IPS-18a (cell line): Measurements from ENCODE around the gene FBXO40.

Experiments
- H3K27ac ChIP-seq: one replicate; pipeline ENCODE4 v1.5.1; 2013; ENCODE audit warnings: low read length
- H3K27me3 ChIP-seq: one replicate; pipeline ENCODE4 v1.6.1; 2013; ENCODE audit warnings: mild to moderate bottlenecking, low read length; ENCODE audit not compliant: control insufficient read depth, insufficient read depth
- H3K36me3 ChIP-seq: one replicate; pipeline ENCODE4 v1.6.1; 2013; ENCODE audit warnings: low read depth, low read length; ENCODE audit not compliant: control insufficient read depth
- H3K4me1 ChIP-seq: one replicate; pipeline ENCODE4 v1.6.1; 2013; ENCODE audit warnings: low read depth, low read length; ENCODE audit not compliant: control insufficient read depth
- H3K4me3 ChIP-seq: one replicate; pipeline ENCODE4 v1.5.1; 2013; ENCODE audit warnings: low read length
- H3K9ac ChIP-seq: one replicate; pipeline ENCODE4 v1.6.1; 2013; ENCODE audit warnings: mild to moderate bottlenecking, low read length, moderate library complexity
- H3K9me3 ChIP-seq: one replicate; pipeline ENCODE4 v1.6.1; 2013; ENCODE audit warnings: low read depth, low read length; ENCODE audit not compliant: control insufficient read depth

Gene FBXO40

DNA sequence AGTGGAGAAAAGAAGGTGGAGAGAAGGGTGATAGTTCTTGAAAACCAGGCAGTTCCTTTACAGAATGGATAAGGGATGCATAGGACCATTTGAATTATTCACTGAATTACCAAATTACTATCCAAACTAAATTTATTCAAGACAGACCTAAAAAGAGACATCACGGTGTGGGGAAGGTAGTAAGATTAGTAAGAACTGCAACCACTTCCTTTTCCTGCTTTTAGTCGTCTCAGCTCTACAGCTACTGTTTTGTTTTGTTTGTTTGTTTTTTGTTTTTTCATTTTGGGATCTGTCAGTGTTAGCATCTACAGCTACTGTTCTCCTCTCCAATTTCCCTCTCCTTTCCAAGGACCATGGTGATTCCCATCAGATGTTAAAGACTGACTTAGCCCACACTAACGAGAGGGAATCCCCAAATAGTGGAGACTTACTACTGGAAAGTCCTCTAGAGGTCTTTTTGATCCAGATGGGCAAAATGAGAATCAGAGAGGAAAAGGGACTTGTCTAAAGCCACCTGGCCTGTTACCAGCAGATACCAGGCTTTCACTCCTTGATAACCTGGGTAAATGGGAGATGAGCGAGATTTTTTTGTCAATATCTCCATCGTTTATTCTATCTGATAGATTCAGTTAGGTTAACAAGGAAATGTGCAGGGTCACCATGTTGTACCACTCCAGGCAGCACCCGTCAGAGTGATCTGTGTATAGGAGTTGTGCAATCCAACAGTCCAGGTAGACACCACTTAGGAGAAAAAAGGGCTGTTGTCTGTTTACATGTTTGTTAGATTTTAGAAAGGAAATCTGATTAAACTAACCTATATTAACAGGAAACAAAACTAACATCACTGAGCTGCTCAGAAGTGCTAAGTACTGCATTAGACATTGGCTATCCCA, 61.6 kb downstream of the FBXO40 start:
- Histone ChIP-seq H3K27ac (no peak overlapping the region), H3K27me3 (no peaks in the 10 kb centered on the region), H3K4me1 (no peaks in the 10 kb centered on the region), H3K9me3 (no peaks in the 10 kb centered on the region), H3K4me3 (no peak overlapping the region), H3K9ac (no peak overlapping the region), H3K36me3 (no peaks in the 10 kb centered on the region)

DNA sequence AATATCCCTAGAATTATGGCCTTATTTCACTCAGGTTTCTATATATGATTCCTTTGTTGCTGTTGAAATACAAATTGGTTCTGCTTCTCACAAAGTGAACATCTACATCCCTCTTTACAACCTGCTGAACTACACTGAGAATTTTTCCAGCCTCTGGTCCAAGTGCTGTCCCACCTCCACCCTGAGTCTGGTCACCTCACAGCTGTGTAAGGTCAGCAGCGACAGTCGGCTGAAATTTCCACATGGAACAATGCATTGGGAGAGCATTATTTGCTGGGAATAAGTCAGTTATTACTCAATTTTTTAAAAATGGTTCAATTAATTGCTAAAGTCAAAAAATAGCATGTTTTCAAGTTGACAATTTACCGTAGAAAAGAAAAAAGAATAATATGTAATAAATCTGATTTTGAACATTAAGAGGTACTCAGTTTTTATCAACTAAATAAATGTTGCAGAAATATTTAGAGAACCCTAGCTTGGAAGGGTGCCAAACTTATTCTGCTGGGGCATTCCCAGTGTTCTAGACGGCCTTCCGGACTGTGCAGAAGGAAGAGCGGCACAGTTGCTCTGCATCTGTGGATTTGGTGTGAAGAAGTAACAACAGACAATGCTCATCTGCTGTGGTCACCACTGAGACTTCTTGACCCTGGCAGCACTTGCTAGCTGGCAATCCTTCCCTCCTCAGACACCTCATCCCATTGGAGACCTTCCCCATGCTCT, 65.7 kb downstream of the FBXO40 start:
- no peaks in the 10 kb centered on the region for H3K9me3 ChIP-seq
- H3K27ac ChIP-seq: no peak overlapping the region
- H3K4me1 ChIP-seq: no peaks in the 10 kb centered on the region
- no peak overlapping the region for H3K4me3 ChIP-seq
- peaks cover 9% of the 10 kb centered on the region for H3K36me3 ChIP-seq
- H3K9ac ChIP-seq: no peak overlapping the region
- H3K27me3 ChIP-seq: no peaks in the 10 kb centered on the region

DNA sequence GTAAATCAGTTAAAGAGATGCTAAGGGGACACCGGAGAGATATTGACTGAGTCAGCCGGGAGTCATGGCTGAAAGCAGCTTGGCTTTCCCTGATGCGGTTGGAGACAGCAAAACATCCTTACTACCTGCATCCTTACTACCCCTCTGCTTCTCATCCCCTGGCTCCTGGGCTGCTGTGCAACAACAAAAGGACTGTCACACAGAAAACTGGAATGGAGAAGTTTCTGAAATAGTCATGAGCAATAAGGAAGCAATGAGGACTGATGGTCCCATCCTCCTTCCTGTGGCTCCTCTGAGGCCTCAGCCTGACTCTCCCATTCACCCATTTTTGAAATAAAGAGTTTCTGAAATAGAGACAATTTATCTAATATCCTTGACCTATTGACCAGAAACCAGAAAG, 66.4 kb downstream of the FBXO40 start:
- H3K27me3 ChIP-seq: no peaks in the 10 kb centered on the region
- peaks cover 16% of the 10 kb centered on the region for H3K36me3 ChIP-seq
- H3K9me3 ChIP-seq: no peaks in the 10 kb centered on the region
- H3K4me1 ChIP-seq: no peaks in the 10 kb centered on the region
- H3K27ac ChIP-seq: no peak overlapping the region
- no peak overlapping the region for H3K4me3 ChIP-seq
- no peak overlapping the region for H3K9ac ChIP-seq

DNA sequence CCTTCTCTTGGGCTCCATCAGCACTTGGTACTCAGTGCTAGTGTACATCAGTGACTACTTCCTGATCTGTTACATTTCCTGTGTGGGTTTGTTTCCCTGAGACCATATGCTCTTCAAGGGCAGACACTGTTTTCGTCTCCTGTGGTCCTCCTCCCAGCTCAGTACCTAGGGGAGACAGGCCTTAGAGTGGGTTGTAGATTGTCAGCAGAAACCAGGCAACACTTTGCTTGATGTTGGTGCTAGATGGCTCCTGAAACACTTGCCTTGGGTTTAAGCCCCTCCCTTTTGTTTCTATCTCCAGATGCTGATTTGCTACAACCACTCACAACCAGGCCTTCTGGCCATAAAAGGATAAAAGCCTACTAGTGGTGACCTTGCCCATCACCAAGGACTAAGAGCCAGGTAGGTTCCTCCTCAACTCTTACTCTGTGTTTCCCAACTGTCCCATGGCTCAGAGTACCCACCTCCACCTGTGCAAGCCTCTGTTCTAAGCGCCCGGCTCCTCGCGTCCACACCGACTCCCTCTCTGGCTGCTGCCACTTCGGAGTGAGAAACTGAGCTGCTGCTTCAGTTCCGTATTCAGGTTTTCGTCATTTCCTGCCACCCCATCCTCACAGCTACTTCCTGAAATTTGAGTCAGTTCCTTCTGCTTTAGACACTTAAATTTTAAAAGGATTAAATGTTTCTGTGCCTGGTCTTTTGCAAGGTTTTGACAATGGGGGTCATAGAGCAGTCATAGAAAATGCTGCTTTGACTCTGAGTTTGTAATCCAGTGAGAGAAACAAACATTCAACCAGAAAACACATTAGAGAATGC, 67.4 kb downstream of the FBXO40 start, which contains the start of gene HCLS1:
TSS of gene HCLS1 (minus strand) at position 548 of the 816 bp plus-strand sequence. CDS start 2,556 bp downstream, outside the sequence.
- Histone ChIP-seq H3K9me3 (no peaks in the 10 kb centered on the region), H3K36me3 (peaks cover 23% of the 10 kb centered on the region), H3K27ac (no peak within 1 kb of the TSS), H3K27me3 (no peaks in the 10 kb centered on the region), H3K9ac (no peak within 1 kb of the TSS), H3K4me1 (no peaks in the 10 kb centered on the region), H3K4me3 (no peak within 1 kb of the TSS)

DNA sequence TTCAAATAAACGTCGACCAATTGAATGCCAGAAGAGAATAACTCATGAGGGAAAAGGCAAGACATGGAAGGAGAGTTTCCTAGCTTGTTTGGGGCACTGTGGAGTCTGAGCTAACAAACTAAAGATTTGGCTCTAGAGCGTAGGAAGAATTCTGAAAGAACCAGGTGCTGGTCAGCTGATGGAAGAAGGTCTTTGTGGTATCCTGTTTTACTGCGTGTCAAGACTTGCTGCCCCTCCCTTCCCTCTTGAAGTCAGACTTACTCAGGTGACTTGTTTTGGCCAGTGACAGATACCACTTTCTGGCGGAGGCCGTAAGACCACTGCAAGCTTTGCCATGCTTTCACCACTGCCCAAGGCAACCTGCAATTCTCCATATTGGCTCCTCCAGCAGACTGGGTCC, 68.2 kb downstream of the FBXO40 start:
- no peak overlapping the region for H3K27ac ChIP-seq
- H3K4me1 ChIP-seq: no peaks in the 10 kb centered on the region
- no peak overlapping the region for H3K9ac ChIP-seq
- no peak overlapping the region for H3K4me3 ChIP-seq
- H3K9me3 ChIP-seq: no peaks in the 10 kb centered on the region
- H3K27me3 ChIP-seq: no peaks in the 10 kb centered on the region
- peaks cover 31% of the 10 kb centered on the region for H3K36me3 ChIP-seq

DNA sequence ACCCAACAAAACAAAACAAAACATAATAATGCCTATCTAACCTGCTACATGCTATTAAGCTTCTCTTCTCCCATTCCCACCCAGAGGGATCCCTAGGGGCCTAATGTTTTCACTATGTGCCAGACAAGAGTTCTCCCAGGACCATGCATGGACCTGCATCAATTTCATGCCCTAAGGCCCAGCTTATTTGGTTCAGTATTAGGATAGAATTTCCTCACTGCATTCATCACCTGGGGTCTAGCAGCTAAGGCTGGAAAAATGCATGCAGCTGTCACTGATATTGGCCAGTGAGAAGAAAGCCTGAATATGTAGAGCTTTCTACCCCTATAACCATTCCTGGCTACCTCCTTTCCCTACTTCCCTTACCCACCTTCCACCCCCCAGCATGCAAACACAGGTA, 69.6 kb downstream of the FBXO40 start:
- Histone ChIP-seq H3K36me3 (peaks cover 44% of the 10 kb centered on the region), H3K4me3 (no peak overlapping the region), H3K27me3 (no peaks in the 10 kb centered on the region), H3K9ac (no peak overlapping the region), H3K4me1 (no peaks in the 10 kb centered on the region), H3K9me3 (no peaks in the 10 kb centered on the region), H3K27ac (no peak overlapping the region)

DNA sequence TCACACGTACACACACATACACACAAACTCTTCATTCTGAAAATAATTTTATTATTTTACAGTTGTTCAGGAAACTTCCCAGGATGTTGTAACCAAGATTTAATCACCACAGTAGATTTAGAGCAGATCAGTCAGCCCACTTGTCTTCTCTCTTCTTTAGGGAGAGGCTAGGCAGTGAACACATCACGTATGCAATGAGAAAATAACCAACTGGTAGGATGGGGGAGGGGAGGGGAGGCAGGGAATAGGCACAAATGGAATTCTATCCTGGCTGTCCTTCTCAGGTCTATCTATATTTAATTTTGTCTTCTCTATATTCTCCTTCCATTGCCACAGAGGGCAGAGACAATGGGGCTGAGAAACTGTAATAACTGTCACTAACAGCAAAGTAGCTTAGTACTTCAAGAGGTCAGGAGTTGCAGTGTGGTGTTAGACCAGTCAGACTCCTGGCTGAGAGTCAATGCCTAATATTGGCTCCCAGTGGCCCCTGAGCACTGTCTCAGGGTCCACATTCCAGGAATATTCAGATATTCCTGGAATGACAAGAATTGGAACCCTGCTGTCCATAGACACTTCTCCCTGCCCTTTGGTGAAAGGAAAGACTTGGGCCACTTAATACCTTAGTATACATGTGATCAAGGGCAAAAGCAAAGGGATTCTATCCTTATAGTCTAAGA, 70.1 kb downstream of the FBXO40 start:
- Histone ChIP-seq H3K4me1 (no peaks in the 10 kb centered on the region), H3K36me3 (peaks cover 47% of the 10 kb centered on the region), H3K9me3 (no peaks in the 10 kb centered on the region), H3K9ac (no peak overlapping the region), H3K27me3 (no peaks in the 10 kb centered on the region), H3K27ac (no peak overlapping the region), H3K4me3 (no peak overlapping the region)

DNA sequence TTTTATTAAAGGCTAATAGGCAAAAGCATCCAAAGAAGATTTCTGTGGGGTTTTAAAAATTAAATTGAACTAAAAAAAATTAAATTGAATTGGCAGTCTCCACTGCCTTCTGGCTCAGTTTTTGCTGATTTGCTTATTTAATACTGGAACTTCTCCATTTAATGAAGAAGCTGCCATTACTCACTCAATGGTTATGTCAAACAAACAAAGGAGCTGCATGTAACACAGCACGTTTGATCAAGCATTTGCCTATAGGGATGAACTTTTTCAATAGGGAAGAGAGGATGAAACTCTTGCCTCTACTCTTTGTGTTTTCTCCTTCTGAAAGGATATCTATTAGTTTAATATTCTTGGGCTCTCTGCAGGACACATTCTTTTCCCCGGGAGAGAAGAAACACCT, 72.3 kb downstream of the FBXO40 start:
- no peaks in the 10 kb centered on the region for H3K4me1 ChIP-seq
- no peak overlapping the region for H3K9ac ChIP-seq
- H3K27ac ChIP-seq: no peak overlapping the region
- H3K36me3 ChIP-seq: peaks cover 47% of the 10 kb centered on the region
- no peaks in the 10 kb centered on the region for H3K9me3 ChIP-seq
- H3K27me3 ChIP-seq: no peaks in the 10 kb centered on the region
- no peak overlapping the region for H3K4me3 ChIP-seq

DNA sequence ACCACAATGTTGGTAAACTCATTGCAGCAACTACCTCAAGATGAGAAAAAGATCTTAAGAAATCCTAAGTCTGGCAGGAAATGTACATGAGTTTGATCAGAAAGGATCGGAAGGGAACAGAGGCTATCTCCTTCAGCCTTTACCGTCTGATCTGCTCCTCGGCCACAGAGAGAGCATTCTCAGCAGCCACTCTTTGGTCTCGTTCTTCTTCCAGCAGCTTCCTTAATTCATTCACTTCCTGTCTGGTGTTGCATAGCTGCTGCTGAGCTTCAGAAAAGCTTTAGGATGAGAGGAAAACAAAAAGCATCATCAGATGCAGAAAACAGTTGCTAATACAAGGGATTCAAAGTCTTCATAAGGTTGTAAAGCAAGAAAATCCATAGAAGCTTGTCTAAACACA, 74.2 kb downstream of the FBXO40 start:
- H3K4me1 ChIP-seq: no peaks in the 10 kb centered on the region
- H3K36me3 ChIP-seq: peaks cover 47% of the 10 kb centered on the region
- no peaks in the 10 kb centered on the region for H3K9me3 ChIP-seq
- H3K4me3 ChIP-seq: no peak overlapping the region
- no peaks in the 10 kb centered on the region for H3K27me3 ChIP-seq
- no peak overlapping the region for H3K27ac ChIP-seq
- H3K9ac ChIP-seq: no peak overlapping the region

DNA sequence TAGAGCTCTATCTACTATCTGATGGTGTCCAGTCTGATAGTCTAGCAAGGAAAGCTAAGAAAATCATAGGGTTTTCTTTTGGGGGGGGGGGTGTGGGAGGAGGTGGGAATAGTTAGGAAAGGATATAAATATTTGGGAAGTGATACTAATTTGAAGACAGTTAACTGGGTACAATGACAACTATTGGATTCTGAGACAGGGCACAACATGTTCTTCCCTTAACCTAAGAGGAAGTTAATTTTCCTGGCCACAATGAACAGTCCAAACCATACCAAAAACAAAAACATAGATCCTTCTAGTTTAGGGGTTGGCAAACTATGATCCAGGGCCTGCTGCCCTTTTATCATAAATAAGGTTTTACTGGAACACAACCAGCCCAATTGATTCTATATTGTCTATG, 77.5 kb downstream of the FBXO40 start:
- H3K4me1 ChIP-seq: no peaks in the 10 kb centered on the region
- peaks cover 32% of the 10 kb centered on the region for H3K36me3 ChIP-seq
- no peak overlapping the region for H3K27ac ChIP-seq

DNA sequence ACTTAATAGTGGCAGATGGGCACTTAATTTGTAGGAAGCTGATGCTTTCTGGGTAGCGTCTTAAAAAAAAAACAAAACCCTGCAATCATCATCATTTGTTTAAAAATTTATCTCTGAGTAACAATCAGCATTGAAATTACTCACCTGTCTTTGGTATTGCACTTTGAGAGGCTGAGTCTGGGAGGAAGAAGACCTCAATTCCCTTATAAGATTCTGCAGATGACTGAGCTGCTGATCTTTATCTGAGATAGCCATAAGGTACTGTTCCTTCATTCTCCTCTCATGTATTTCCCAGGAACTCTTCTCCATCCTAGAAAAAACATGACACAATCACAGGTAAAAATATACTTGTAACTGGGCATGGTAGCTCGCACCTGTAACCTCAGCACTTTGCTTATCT, 84.0 kb downstream of the FBXO40 start:
- Histone ChIP-seq H3K27ac (no peak overlapping the region), H3K9ac (no peak overlapping the region), H3K9me3 (no peaks in the 10 kb centered on the region), H3K36me3 (peaks cover 38% of the 10 kb centered on the region), H3K27me3 (no peaks in the 10 kb centered on the region), H3K4me3 (no peak overlapping the region), H3K4me1 (no peaks in the 10 kb centered on the region)

More for the DNA sequence above, 77.5 kb downstream of the FBXO40 start:
- no peak overlapping the region for H3K9ac ChIP-seq
- H3K4me3 ChIP-seq: no peak overlapping the region
- H3K27me3 ChIP-seq: no peaks in the 10 kb centered on the region
- no peaks in the 10 kb centered on the region for H3K9me3 ChIP-seq
